Lung microvascular endothelial cell (primary cell): ENCODE results near the gene C14orf180. TPM values are rescaled to one million over a fixed set of nuclear protein-coding genes. Genes with fewer than 3 reads are reported as not detected.
"Not testable (repeated sequence)": the region's sequence is repeated elsewhere in the genome, so short reads cannot be mapped to it uniquely, and the experiment has no call there.

Source experiments
- DNase-seq, 2 donors: peaks; one replicate each; pipeline versions ENCODE4 v3.0.0 to v3.0.0-alpha.2; 2010; ENCODE audit warnings: low read depth in 2 of 2
- total RNA-seq: library from RNA; depleted of rRNA; stranded (reverse); fragments of >200 nt; gene quantifications from 2 replicates; pipeline ENCODE4 v1.2.1, GENCODE V29; 2014

Gene C14orf180
- total RNA-seq, 1 donor from 2014 or later = not detected

- DNase-seq = no peak
Observed at GRCh38 chr14:104611881-104612280, 32.3 kb downstream of the C14orf180 start.

- DNase-seq = no peak
Observed at GRCh38 chr14:104614126-104614812, 34.7 kb downstream of the C14orf180 start.

GRCh38 chr14:104624939-104625338, 45.4 kb downstream of the C14orf180 start:
- no peak for DNase-seq

- DNase-seq = no peak
Observed at GRCh38 chr14:104632781-104633180, 53.2 kb downstream of the C14orf180 start.

- no peak for DNase-seq
Observed at GRCh38 chr14:104633276-104634137, 53.9 kb downstream of the C14orf180 start.

GRCh38 chr14:104634138-104634760, 54.7 kb downstream of the C14orf180 start:
- no peak for DNase-seq

GRCh38 chr14:104634886-104635570, 55.5 kb downstream of the C14orf180 start:
- DNase-seq = no peak

GRCh38 chr14:104635717-104636116, 56.2 kb downstream of the C14orf180 start:
- DNase-seq = no peak

GRCh38 chr14:104636131-104636530, 56.6 kb downstream of the C14orf180 start:
- DNase-seq = no peak

- DNase-seq = not testable (repeated sequence)
Observed at GRCh38 chr14:104636846-104637545, 57.4 kb downstream of the C14orf180 start.

GRCh38 chr14:104637546-104638003, 58.0 kb downstream of the C14orf180 start:
- DNase-seq = no peak

- DNase-seq = no peak
Observed at GRCh38 chr14:104638190-104638589, 58.6 kb downstream of the C14orf180 start.

GRCh38 chr14:104638927-104639450, 59.4 kb downstream of the C14orf180 start:
- no peak for DNase-seq

- no peak for DNase-seq
Observed at GRCh38 chr14:104639471-104639870, 59.9 kb downstream of the C14orf180 start.

Other genes starting within 250 kb of the C14orf180 start
- gene TMEM179, start 25.0 kb downstream of the C14orf180 start, total RNA-seq = not detected in 2 replicates
- gene INF2, start 109.9 kb downstream of the C14orf180 start, total RNA-seq = 22.2 and 23.2 TPM in 2 replicates
- gene ADSS1, start 144.5 kb downstream of the C14orf180 start, total RNA-seq = 0.87 and 1.8 TPM in 2 replicates
- gene SIVA1, start 173.4 kb downstream of the C14orf180 start, total RNA-seq = 77.4 and 82.3 TPM in 2 replicates
- 107 and 129 TPM in 2 replicates for gene AKT1, start 216.0 kb downstream of the C14orf180 start, total RNA-seq
- gene ZBTB42, start 221.3 kb downstream of the C14orf180 start, total RNA-seq = 2.6 and 4.4 TPM in 2 replicates